SH-SY5Y (cell line): ENCODE results near the gene CLP1.

Experiments
- GATA2 ChIP-seq: IDR thresholded peaks from 2 replicates; pipeline ENCODE4 v1.6.1; 2011; ENCODE audit warnings: mild to moderate bottlenecking, low read depth, low read length
- GATA3 ChIP-seq: IDR thresholded peaks from 2 replicates; pipeline ENCODE4 v1.6.1; 2011; ENCODE audit warnings: low read depth, mild to moderate bottlenecking, low read length, moderate library complexity

- TF ChIP-seq GATA2 (no peak), GATA3 (no peak)
Measured at GRCh38 chr11:57645689-57646085, 11.9 kb upstream of the CLP1 start.
